Activated naive CD4-positive, alpha-beta T cell treated with anti-CD3 and anti-CD28 coated beads, Interleukin-2, amount 50 U/mL, for 72 hours (primary cell): ENCODE measurements around the gene SPATS2L. TPM values are rescaled to one million over a fixed set of nuclear protein-coding genes. Genes with fewer than 3 reads are reported as not detected.

ENCODE experiments used
- ATAC-seq, 2 donors: fragments of 150-1000 bp; cut with Tn5 transposase; 2 replicates each; pipeline ENCODE4 v1.10.0; 2021; ENCODE audit warnings: mild to moderate bottlenecking in 2 of 2, moderate library complexity in 2 of 2
- DNase-seq, 2 donors: peaks; one replicate each; pipeline ENCODE4 v3.0.0; 2021 to 2022; ENCODE audit warnings: low spot score in 2 of 2
- H3K27ac Mint-ChIP-seq, 2 donors: one replicate each; pipeline ENCODE4 v1.8.0; 2022; ENCODE audit warnings: mild to moderate bottlenecking in 2 of 2, mixed read lengths in 2 of 2
- H3K36me3 Mint-ChIP-seq, 2 donors: one replicate each; pipeline ENCODE4 v1.8.0; 2022; ENCODE audit warnings: mixed read lengths in 2 of 2
- H3K9me3 Mint-ChIP-seq, 2 donors: one replicate each; pipeline ENCODE4 v1.8.0; 2022; ENCODE audit warnings: mixed read lengths in 2 of 2
- total RNA-seq, 2 donors: library from RNA; stranded (reverse); gene quantifications; one replicate each; pipeline ENCODE4 v1.2.3, GENCODE V29; 2022

The SPATS2L gene
- total RNA-seq, 2 donors from 2014 or later = 3.9 to 27.7 TPM

DNA sequence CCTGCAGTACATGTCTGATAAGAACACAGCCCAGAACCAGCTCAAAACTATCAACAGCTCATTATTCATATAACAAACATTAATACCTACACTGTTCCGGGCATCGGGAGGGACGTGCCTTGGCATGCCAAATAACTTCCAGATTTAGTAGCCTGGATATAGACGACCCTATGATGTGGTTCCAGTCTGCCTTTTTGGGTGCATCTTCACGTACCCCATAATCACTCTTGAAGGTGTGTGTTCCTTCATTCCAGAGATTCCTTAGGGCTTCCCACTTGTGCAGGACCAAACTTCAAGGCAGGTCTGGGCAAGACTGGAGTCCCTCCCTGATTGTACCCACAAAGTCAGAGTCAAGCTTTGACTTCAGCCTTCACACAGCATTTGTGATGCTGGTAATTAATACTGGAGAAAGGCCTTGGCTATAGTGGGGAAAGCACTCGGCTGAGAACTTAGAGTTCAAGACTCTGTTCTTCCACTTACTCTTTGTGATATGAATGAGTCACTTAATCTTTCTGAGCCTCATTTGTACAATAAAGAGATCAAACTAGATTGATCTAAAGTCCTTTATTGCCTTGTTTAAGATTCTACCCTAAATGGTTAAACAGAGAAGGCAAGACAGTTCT lies 27.7 kb upstream of the SPATS2L start:
- no peak for DNase-seq
- H3K36me3 Mint-ChIP-seq = no peaks in the 10 kb centered on the region
- no peak overlapping the region for H3K27ac Mint-ChIP-seq
- H3K9me3 Mint-ChIP-seq = no peaks in the 10 kb centered on the region
- no peak for ATAC-seq

DNA sequence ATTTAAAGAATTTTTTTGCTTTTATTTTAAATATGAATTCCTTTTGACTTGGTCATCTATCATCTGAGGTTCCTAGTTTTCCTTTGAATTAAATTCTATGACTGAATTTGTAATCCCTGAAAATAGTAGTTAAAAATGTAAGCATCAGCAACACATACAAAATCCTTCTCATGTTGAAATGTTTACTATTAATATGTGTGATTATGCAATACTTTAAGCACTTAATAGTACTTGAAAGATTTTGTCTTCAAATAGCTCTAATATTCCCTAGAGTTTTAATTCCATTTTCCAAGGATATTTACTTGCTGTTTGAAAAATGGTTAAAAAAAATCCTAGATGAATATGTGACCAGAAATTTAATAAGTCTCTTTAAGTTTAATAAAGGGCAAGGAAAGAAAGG lies 26.6 kb upstream of the SPATS2L start:
- DNase-seq (no peak), ATAC-seq (no peak)
- no peaks in the 10 kb centered on the region for H3K36me3 Mint-ChIP-seq
- no peak overlapping the region for H3K27ac Mint-ChIP-seq
- no peaks in the 10 kb centered on the region for H3K9me3 Mint-ChIP-seq

DNA sequence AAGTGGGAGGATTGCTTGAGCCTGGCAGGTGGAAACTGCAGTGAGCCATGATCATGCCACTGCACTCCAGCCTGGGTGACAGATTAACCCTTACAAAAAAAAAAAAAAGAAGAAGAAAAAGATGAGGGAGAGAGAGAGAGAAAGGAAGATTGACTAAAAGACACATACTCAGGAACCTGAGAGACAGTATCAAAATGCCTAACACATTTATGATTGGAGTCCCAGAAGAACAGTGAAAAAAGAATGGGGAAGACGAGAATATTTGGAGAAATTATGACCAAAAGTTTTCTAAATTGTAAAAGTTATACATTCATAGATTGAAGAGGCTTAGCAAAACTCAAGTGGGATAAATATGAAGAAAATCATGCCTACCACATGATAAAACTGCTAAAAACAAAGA lies 19.9 kb upstream of the SPATS2L start:
- Mint-ChIP-seq H3K9me3 (no peaks in the 10 kb centered on the region), H3K36me3 (no peaks in the 10 kb centered on the region), H3K27ac (no peak overlapping the region)
- DNase-seq (no peak), ATAC-seq (no peak)

DNA sequence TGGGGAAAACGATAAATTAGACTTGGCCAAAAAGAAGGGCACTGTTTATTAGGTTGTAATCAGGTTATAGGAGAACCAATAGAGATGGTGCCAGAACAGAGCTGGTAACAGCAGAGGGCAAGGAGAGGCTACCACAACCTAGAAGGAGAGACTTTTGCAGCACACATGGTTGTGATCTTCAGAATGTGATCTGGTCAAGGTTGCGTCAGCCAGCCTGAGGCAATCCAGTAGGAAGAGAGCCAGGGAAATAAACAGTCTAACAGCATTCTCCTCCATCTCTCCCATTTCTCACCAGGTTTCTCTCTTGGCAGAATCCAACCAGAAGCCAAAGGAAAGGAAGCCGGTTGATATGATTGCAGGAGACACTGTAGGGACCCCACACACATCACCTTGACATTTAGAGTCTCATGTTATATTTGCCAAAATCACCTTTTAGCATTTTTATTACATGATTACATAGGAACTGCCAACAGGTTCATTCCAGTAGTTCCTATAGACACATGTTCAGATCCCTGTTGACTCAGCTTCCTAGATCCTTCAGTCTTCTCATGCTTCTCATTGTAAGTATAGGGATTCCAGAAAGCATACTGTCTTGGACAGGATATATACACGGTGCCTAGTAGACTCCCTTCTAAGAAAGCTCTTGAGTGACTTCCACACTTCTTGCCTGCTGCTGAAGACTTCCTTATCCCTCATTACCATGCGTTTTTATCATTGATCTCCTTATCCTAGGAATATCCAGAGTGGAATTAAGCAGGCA lies 17.6 kb upstream of the SPATS2L start:
- Mint-ChIP-seq H3K9me3 (no peaks in the 10 kb centered on the region), H3K36me3 (no peaks in the 10 kb centered on the region), H3K27ac (no peak overlapping the region)
- no peak for DNase-seq
- ATAC-seq = no peak

DNA sequence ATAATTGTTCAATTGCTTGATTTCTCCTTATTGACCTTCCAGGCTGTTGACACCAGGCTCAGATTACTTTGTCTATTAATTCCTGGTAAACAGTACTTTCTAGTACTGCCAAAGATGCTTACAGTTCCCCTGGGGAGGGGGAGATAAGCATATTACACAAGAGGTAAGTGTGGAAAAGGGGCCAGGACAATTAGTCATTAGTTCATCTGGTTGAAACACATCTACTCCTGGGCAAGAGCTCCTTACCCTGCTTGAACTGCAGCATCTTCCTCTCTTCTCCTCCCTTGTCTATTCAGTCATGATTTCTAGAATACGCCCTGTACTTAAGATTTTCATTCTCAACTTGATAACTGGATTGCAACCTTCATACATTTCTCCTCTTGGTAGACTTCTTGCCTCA lies 10.4 kb upstream of the SPATS2L start:
- Mint-ChIP-seq H3K36me3 (no peaks in the 10 kb centered on the region), H3K27ac (no peak overlapping the region), H3K9me3 (no peaks in the 10 kb centered on the region)
- DNase-seq (no peak), ATAC-seq (no peak)

DNA sequence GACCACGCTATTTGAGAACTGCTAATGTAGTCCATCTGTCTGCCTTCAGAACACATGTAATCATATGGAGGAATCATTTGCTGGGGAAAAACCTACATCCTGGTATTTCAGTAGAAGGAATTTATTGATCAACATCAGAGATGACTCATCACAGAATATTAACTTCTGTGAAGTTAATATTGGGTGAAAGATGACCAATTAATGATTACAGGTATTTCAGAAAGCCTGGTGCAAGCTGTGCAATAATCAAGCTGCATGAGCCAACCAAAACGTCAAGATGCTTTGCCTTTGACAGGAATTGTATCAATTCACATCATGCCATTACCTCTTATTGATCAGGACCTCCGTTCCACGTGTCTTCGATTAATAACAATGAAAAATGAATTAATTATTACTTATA lies 9.4 kb upstream of the SPATS2L start:
- no peaks in the 10 kb centered on the region for H3K9me3 Mint-ChIP-seq
- ATAC-seq = no peak
- H3K36me3 Mint-ChIP-seq = no peaks in the 10 kb centered on the region
- no peak overlapping the region for H3K27ac Mint-ChIP-seq
- no peak for DNase-seq

DNA sequence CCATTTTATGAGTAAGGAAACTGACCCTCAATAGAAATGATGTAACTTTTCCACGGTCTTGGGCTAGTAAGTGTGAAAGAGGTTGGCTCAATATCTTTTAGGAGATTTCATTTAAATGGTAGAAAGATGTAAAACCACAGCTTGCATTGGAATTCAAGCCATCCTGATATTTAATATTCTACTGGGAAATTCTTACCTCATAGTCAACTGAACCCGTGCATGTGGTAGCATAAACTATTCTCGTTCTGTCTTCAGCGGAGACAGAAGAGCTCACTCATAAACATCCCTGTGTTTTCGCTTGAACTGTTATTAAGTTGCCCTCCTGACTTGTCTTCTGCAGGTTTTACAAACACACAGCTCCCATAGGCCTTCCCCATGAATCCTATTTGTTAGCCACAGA lies 8.5 kb upstream of the SPATS2L start:
- no peak for ATAC-seq
- no peak for DNase-seq
- Mint-ChIP-seq H3K9me3 (no peaks in the 10 kb centered on the region), H3K36me3 (no peaks in the 10 kb centered on the region), H3K27ac (no peak overlapping the region)

DNA sequence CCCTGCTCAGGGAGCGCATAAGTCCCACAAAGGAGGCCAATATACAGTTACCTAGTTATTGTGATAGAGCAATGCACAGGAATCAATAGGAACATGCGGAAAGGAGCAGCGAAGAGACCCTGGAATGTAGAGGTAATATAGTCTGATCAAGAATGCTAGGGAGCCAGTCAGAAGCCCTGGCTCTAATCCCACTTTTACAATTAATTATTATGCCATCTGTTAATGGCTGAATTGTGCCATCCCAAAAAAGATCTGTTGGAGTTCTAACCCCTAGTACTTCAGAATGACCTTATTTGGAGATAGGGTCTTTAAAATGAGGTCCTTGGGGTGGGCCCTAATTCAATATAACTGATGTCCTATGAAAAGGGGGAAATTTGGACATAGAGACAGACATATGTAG lies 7.7 kb upstream of the SPATS2L start:
- no peak overlapping the region for H3K27ac Mint-ChIP-seq
- H3K36me3 Mint-ChIP-seq = no peaks in the 10 kb centered on the region
- no peaks in the 10 kb centered on the region for H3K9me3 Mint-ChIP-seq
- ATAC-seq (no peak), DNase-seq (no peak)

DNA sequence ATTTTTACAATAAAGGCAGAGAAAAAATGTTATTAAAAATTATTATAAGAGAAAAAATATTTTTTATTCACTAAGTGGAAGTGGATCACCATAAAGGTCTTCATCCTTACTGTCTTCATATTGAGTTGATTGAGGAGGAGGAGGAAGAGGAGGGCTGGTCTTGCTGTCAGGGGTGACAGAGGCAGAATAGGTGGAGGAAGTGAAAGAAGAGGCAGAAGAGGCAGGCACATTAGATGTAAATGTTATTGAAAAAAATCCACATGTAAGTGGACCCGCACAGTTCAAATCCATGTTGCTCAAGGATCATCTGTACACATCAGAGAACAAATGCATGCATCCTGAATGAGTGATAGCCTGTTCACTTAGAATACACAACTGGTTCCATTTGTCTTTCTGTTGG lies 6.4 kb upstream of the SPATS2L start:
- ATAC-seq (no peak), DNase-seq (no peak)
- no peaks in the 10 kb centered on the region for H3K9me3 Mint-ChIP-seq
- H3K36me3 Mint-ChIP-seq = no peaks in the 10 kb centered on the region
- no peak overlapping the region for H3K27ac Mint-ChIP-seq

DNA sequence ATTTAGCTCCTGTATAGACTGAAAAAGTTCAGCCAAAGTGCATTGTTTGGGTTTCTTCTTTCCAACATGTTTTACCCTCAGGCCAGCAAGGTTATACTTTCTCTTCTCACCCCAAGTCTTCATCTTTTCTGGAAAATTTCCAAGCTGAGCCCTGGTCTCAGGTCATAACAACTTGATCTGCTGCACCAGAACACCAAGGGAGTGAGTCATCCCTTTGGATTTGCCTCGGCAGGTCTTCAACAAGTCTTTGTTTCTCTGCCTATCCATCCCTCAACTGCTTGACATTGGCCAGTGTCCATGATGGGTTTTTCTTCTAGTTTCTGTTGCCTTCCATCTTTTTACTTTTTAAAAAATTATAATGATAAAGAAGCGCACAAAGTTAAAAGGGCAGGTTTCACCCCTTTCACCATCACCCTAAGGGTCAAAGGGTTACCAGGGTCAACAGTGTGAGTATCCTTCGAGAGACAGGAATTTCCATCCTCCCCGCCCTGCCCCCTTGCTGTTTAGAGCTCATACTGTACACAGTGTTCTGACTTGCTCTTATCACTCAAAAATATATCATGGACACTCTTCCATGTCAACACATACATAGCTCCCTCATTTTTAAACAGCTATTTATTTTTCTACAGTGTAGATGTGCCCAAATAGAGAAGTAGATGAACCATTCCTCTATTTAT lies 5.7 kb upstream of the SPATS2L start:
- Mint-ChIP-seq H3K36me3 (no peaks in the 10 kb centered on the region), H3K27ac (no peak overlapping the region), H3K9me3 (no peaks in the 10 kb centered on the region)
- no peak for ATAC-seq
- DNase-seq = no peak

DNA sequence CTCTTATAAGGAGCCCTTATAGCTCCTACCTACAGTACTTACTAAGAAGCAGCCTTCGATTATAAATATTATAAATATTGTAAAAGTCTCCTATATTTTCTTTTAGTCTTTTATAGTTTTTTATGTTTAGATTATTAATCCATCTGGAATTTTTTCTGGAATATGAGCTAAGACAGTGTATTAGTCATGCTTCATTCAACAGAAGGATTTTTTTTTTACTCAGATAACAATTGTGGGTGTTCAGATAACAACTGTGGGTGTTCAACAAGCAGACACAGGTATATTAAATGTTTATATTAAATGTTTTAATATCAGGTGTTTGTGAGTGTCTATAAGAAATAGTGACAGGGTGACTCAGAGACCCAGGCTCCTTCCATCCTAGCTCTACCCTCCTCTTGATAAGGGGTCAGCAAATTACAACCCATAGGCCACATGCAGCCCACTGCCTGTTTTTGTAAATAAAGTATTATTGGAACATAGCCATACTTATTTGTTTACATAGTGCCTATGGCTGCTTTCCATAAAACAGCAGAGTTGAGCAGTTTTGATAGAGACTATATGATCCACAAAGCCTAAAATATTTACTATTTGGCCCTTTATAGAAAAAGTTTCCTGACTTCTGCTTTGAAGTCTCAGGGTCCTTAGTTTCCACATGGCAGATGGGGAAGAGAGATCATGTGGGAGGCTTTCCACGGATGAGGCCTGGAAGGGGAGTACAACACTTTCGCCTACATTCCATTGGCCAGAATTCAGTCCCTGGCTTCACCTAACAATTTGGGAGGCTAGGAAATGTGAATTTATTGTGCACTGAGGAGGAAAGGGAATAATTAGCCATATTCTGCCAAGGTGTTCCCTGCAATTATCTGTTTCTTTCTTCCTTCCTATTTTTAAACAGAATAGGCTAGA lies 4.3 kb upstream of the SPATS2L start:
- ATAC-seq (no peak), DNase-seq (no peak)
- Mint-ChIP-seq H3K27ac (no peak overlapping the region), H3K36me3 (peaks cover 4 to 6% of the 10 kb centered on the region in 2 donors), H3K9me3 (no peaks in the 10 kb centered on the region)

DNA sequence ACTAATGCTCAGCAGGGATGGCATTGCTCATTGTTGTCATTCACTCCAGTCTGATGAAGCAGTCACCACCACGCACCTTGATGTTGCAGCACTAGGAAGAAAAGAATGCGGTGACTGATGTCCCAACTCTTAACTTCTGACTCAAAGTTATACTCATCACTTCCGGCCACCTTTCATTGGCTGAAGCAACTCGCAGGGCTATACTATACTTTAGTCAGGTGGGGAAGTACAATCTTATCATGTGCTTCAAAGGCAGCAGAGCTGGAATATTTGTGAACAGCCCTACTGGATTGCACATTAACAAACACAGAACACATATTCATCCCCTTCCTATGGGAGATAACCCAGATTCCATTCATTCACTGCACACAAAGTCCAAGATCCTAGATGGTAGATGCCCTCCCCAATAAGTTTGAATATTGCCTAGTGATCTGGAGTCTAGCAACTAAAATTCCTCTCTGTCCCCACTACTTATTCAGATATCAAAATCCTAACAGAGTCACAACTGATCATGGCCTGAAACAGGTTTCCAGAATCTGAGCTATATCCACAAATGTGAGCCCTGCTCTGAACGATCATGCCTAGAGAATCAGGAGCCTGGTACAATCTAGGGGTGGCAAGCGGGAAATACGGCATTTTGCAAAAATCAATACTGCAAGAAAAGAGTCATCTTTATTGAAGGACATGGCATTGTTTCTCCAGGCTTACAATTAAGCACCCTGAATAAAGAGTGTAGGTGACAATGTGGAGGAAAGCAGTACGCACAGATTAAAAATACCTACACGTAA lies 3.4 kb upstream of the SPATS2L start:
- peak; percentile 7 to 12 for ATAC-seq

DNA sequence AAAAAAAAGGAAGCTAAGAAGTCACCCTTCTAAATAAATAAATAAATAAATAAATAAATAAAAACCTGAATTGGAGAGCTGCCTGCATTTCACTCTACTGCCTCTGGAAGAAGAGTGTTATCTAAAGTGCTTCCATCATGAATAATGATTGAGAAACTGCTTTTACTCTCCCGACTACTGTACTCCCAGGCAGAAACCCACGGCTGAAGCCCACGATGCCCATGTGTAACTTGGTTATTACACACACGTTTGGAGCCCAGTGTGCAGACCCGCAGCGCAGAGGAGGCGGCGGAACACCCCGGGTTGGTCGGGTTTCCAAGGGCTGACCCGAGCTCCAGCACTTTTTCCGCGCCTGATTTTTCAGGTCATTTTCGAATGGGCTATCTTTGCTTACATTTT lies 697 bp upstream of the SPATS2L start:
- Mint-ChIP-seq H3K9me3 (no peaks in the 10 kb centered on the region), H3K27ac (peak overlapping the region in 1 of 2 donors; percentile 45), H3K36me3 (peaks cover 6 to 10% of the 10 kb centered on the region in 2 donors)
- ATAC-seq (no peak), DNase-seq (no peak)

More for the DNA sequence above, 3.4 kb upstream of the SPATS2L start:
- peaks cover 4 to 6% of the 10 kb centered on the region in 2 donors for H3K36me3 Mint-ChIP-seq
- H3K27ac Mint-ChIP-seq = no peak overlapping the region
- H3K9me3 Mint-ChIP-seq = no peaks in the 10 kb centered on the region
- DNase-seq = no peak

DNA sequence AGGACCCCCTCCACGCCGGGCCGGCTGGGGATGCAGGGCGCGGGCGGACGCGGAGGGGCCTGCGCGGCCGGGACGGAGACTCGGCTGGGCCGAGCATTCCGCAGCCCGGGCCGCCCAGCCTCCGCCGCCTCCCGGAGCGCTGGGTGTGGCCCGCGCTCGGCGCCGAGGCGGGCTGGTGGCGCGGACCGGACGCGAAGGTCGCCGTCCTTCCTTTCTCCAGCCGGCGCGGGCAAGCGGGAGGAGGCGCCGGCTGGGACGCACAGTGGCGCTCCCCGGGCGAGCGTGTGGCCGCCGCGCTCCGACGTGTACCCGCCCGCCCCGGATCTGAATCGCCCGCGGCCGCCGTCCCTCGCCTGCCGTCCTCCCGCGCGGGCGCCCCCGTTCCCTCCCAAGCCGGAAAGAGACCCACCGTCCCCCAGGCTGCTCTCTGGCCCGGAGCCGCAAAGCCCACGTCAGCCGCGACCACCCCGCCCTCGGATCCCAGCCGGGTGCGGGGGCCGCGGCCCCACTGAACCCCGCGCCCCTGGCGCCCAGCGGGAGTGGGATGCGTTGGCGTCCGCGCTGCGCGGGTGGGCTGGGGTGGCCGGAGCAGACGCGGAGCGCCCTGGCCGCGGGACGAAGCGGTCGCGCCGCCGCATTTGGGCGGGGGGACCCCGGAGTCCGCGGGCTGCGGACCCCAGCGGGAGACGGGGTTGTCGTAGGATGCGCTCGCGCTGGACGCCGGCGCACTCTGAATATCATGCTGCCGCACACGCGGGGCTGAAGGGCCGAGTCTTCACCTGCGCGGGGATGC lies 634 bp downstream of the SPATS2L start:
- peak; percentile 37 to 55 for DNase-seq
- Mint-ChIP-seq H3K27ac (no peak overlapping the region), H3K36me3 (peaks cover 6 to 12% of the 10 kb centered on the region in 2 donors), H3K9me3 (no peaks in the 10 kb centered on the region)
- peak; percentile 66 to 80 for ATAC-seq

DNA sequence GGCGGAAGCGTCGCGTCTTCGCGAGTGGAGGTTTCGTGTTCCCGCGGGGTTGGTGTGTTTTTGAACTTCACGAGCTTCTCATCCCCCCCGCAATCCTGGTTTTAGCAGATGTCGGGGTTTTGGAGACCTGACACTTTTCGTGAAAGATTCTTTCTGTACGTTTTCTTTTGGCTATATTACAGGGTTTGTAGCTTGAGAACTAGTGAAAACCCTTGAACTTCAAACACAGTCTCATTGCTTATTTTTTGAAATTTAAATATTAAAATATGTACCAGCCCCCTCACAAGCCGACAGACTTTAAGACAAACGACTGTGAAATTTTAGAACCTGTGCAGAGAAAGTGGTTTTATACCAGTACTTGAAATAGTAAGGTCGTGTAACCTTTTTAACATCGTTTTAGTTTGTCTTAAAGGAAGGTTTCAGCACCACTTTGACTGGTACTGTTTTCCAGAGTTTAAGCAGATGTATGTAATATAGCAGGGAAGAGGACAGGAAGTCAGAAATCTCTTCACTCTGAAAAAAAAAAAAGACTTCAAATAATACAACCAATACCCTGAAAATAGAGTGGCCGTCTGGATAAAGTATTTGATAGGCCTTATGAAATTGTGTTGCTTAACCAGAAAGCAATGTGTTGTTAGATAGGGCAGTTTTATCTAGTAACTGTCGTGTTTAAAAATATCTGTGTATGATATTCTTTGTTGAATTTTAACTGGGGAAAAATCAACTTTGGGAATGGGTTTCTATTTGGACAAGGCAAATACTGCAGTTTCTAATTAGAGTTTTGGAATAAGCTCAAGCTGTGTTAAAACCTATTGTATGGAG lies 1.4 kb downstream of the SPATS2L start:
- DNase-seq = no peak
- H3K27ac Mint-ChIP-seq = no peak overlapping the region
- H3K9me3 Mint-ChIP-seq = no peaks in the 10 kb centered on the region

More for the DNA sequence above, 1.4 kb downstream of the SPATS2L start:
- no peak for ATAC-seq
- peaks cover 6 to 12% of the 10 kb centered on the region in 2 donors for H3K36me3 Mint-ChIP-seq
